ENCODE measurements around the gene ASB5. TPM values are rescaled to one million over a fixed set of nuclear protein-coding genes. Genes with fewer than 3 reads are reported as not detected.

Gene ASB5
- total and polyA plus RNA-seq, 10 of the 15 experiments (the other 5 are each of a cell fraction or from before 2014, with no cell fraction given), result not detected

- intact Hi-C loops (cut with micrococcal nuclease; ENCODE audit: unreplicated experiment), result no loop called here
- Histone ChIP-seq H2AFZ (ENCODE audit: control insufficient read depth, low read depth, low read length) (no peak overlapping the region), H3K9ac (ENCODE audit: control insufficient read depth, insufficient read depth, low read length) (no peak overlapping the region), H3K79me2 (ENCODE audit: control insufficient read depth, insufficient read depth, low read length) (no peaks in the 10 kb centered on the region), H3K4me3 (no peak overlapping the region), H3K36me3 (ENCODE audit: control insufficient read depth in 2 of 2, insufficient read depth in 2 of 2, low read length in 1 of 2) (no peaks in the 10 kb centered on the region), H3K4me1 (ENCODE audit: control insufficient read depth, insufficient read depth, low read length) (no peaks in the 10 kb centered on the region), H3K27ac (ENCODE audit: control insufficient read depth, insufficient read depth) (no peak overlapping the region), H3K9me3 (replicated peaks; ENCODE audit: control insufficient read depth, insufficient read depth, low read length) (no peaks in the 10 kb centered on the region), H3K4me2 (ENCODE audit: control insufficient read depth, insufficient read depth) (no peak overlapping the region), H4K20me1 (ENCODE audit: control insufficient read depth, insufficient read depth) (no peaks in the 10 kb centered on the region), H3K27me3 (replicated peaks in 1 of 2; ENCODE audit: control insufficient read depth in 2 of 2, insufficient read depth in 2 of 2, low read length in 1 of 2) (0 out of 4 replicates have a peak, but pooled peaks cover 0 to 3% of the 10 kb centered on the region in 2 experiments)
- TF ChIP-seq SPI1 (IDR thresholded peaks at IDR 0.05; ENCODE audit: borderline replicate concordance, insufficient read depth, low read depth, low read length), result no peak
- no peak for TF ChIP-seq SMARCA5 (IDR thresholded peaks at IDR 0.05)
- no peak for TF ChIP-seq CREB1 (IDR thresholded peaks at IDR 0.05; ENCODE audit: low read depth)
- TF ChIP-seq ZBTB40 (IDR thresholded peaks at IDR 0.05; ENCODE audit: borderline replicate concordance), result no peak
- DNase-seq (ENCODE audit: low read depth, low spot score) (no peak), ATAC-seq (no peak), FAIRE-seq (no peak)
- CTCF ChIA-PET, result no interaction called here
- no TSS peak for BruUV-seq (replicated peaks)
- in situ Hi-C loops (cut with MboI), result no loop called here
- SMC1A ChIA-PET (ENCODE audit: uncharacterized antibody, unreplicated experiment), result interaction anchor here (1.0 kb wide), 1 partner anchor 9 kb away, joined by 3 read pairs; no protein-coding TSS in a partner anchor
- RAD21 ChIA-PET (ENCODE audit: unreplicated experiment), result no interaction called here
- POLR2A ChIA-PET, result no interaction called here
These were observed 18.5 kb upstream of the ASB5 start for GRCh38 chr4:176287546-176287945.
